Colonic mucosa (tissue), 4 donors: ENCODE data around the gene HDHD2. TPM values are rescaled to one million over a fixed set of nuclear protein-coding genes. Genes with fewer than 3 reads are reported as not detected.

Experiments used
- DNase-seq: peaks from one replicate; pipeline ENCODE4 v3.0.0-alpha.2; 2020
- H3K27ac ChIP-seq: fragments of 200-600 bp; one replicate; pipeline ENCODE4 v1.8.0; 2021
- H3K27me3 ChIP-seq: fragments of 200-600 bp; one replicate; pipeline ENCODE4 v1.8.0; 2021
- H3K36me3 ChIP-seq: fragments of 200-600 bp; one replicate; pipeline ENCODE4 v1.8.0; 2021
- H3K4me1 ChIP-seq: fragments of 200-600 bp; one replicate; pipeline ENCODE4 v1.8.0; 2021; ENCODE audit warnings: mild to moderate bottlenecking
- H3K4me3 ChIP-seq: fragments of 200-600 bp; one replicate; pipeline ENCODE4 v1.8.0; 2021
- H3K9ac ChIP-seq, 2 donors: one replicate each; pipeline ENCODE4 v1.7.0; 2013; ENCODE audit warnings: control low read depth in 2 of 2, low read depth in 2 of 2, low read length in 2 of 2
- H3K9me3 ChIP-seq: fragments of 200-600 bp; one replicate; pipeline ENCODE4 v1.8.0; 2021
- CTCF ChIP-seq: fragments of 200-600 bp; IDR thresholded peaks from one replicate; pipeline ENCODE4 v1.8.0; 2022; ENCODE audit warnings: antibody characterized with exemption, mild to moderate bottlenecking
- intact Hi-C: fragments of 100-400 bp; cut with DNase I; formaldehyde crosslinking; loops from one replicate; pipeline ENCODE4 v1.14.1; 2022
- total RNA-seq, 2 donors: library from RNA; stranded (reverse); fragmentation: NEBNext Ultra II Directional in 1 of 2; extraction: Animal tissue kit (Norgen Biotek cat#: 25700) in 1 of 2; gene quantifications; one replicate each; pipeline ENCODE4 v1.2.1, GENCODE V29; 2021
- donor health status: healthy.
- donor health status: DM: no; HTN: no; CAD: no.
- donor health status: DM: no; HTN: no; CAD: no.

The HDHD2 gene
- total RNA-seq, 2 donors from 2014 or later = 24.5 to 33.4 TPM

GRCh38 chr18:47151439-47151838 lies 1.1 kb upstream of the HDHD2 start:
- H3K27ac ChIP-seq = no peak overlapping the region

GRCh38 chr18:47150824-47151366 lies 595 bp upstream of the HDHD2 start:
- no peak for TF ChIP-seq CTCF
- Histone ChIP-seq H3K27me3 (no peaks in the 10 kb centered on the region), H3K9me3 (no peaks in the 10 kb centered on the region), H3K9ac (peak overlapping the region; percentile 91 to 92), H3K4me1 (no peaks in the 10 kb centered on the region), H3K36me3 (no peaks in the 10 kb centered on the region), H3K27ac (peak overlapping the region; percentile 88), H3K4me3 (peak overlapping the region; percentile 72)
- DNase-seq = peak; percentile 34
- intact Hi-C loops = no loop called here

More at GRCh38 chr18:47151439-47151838, 1.1 kb upstream of the HDHD2 start:
- no peak for TF ChIP-seq CTCF
- Histone ChIP-seq H3K36me3 (no peaks in the 10 kb centered on the region), H3K9me3 (no peaks in the 10 kb centered on the region), H3K4me1 (no peaks in the 10 kb centered on the region), H3K27me3 (no peaks in the 10 kb centered on the region), H3K9ac (peak overlapping the region in 1 of 2 donors; percentile 92), H3K4me3 (no peak overlapping the region)
- intact Hi-C loops = no loop called here
- DNase-seq = no peak

- no peak for TF ChIP-seq CTCF
- Histone ChIP-seq H3K9me3 (no peaks in the 10 kb centered on the region), H3K27me3 (no peaks in the 10 kb centered on the region), H3K4me3 (peak overlapping the region; percentile 72), H3K36me3 (no peaks in the 10 kb centered on the region), H3K9ac (peak overlapping the region; percentile 91 to 92), H3K4me1 (no peaks in the 10 kb centered on the region), H3K27ac (peak overlapping the region; percentile 88)
- peak; percentile 18 for DNase-seq
- intact Hi-C loops = no loop called here
Observed at GRCh38 chr18:47149457-47150028, 757 bp downstream of the HDHD2 start.

GRCh38 chr18:47146206-47146605 lies 4.1 kb downstream of the HDHD2 start:
- DNase-seq = no peak
- Histone ChIP-seq H3K27ac (no peak overlapping the region), H3K27me3 (no peaks in the 10 kb centered on the region), H3K4me3 (no peak overlapping the region), H3K36me3 (no peaks in the 10 kb centered on the region), H3K4me1 (no peaks in the 10 kb centered on the region), H3K9ac (no peak overlapping the region), H3K9me3 (no peaks in the 10 kb centered on the region)
- no peak for TF ChIP-seq CTCF
- intact Hi-C loops = no loop called here

- Histone ChIP-seq H3K27me3 (no peaks in the 10 kb centered on the region), H3K36me3 (no peaks in the 10 kb centered on the region), H3K4me3 (no peak overlapping the region), H3K9me3 (no peaks in the 10 kb centered on the region), H3K27ac (no peak overlapping the region), H3K9ac (no peak overlapping the region), H3K4me1 (no peaks in the 10 kb centered on the region)
- no peak for DNase-seq
- no peak for TF ChIP-seq CTCF
- intact Hi-C loops = no loop called here
Observed at GRCh38 chr18:47143899-47144485, 6.3 kb downstream of the HDHD2 start.
